K562 (cell line): ENCODE measurements around the gene EEA1.

Source experiments
- CC2D1A ChIP-seq: fragments of 450-650 bp; IDR thresholded peaks from 2 replicates; pipeline ENCODE4 v1.6.1; 2017; ENCODE audit warnings: mild to moderate bottlenecking
- DLX4 ChIP-seq: fragments of 250-450 bp; sonication (Bioruptor Pico); IDR thresholded peaks from 2 replicates; pipeline ENCODE4 v1.6.1; 2021; ENCODE audit warnings: mild to moderate bottlenecking
- EZH2 ChIP-seq: IDR thresholded peaks from 2 replicates; pipeline ENCODE4 v1.6.1; 2012; ENCODE audit warnings: low read depth, mild to moderate bottlenecking, inconsistent platforms, low read length, borderline replicate concordance
- FOXJ3 ChIP-seq: sonication (generic); formaldehyde crosslinking; IDR thresholded peaks from 2 replicates; pipeline ENCODE4 v1.4.0; 2020; ENCODE audit warnings: mild to moderate bottlenecking, missing genetic modification reagents
- JUND ChIP-seq, 2 experiments: IDR thresholded peaks; 2 replicates in 1 of 2; 3 replicates in 1 of 2; pipeline ENCODE4 v1.6.1; 2011; ENCODE audit warnings: borderline replicate concordance in 2 of 2, low read depth in 2 of 2, low read length in 2 of 2, improper control_type of control experiment in 1 of 2, missing biosample characterization in 1 of 2, missing genetic modification characterization in 1 of 2, missing genetic modification reagents in 1 of 2
- MAFK ChIP-seq: IDR thresholded peaks from 2 replicates; pipeline ENCODE4 v1.6.1; 2011; ENCODE audit warnings: low read length, improper control_type of control experiment
- POLR2A ChIP-seq: fragments of 450-650 bp; conservative IDR thresholded peaks from 2 replicates; pipeline ENCODE4 v1.6.1; 2016
- POLR2AphosphoS5 ChIP-seq: IDR thresholded peaks from 2 replicates; pipeline ENCODE4 v1.6.1; 2011; ENCODE audit warnings: mild to moderate bottlenecking, low read depth, low read length, moderate library complexity; ENCODE audit not compliant: control insufficient read depth, insufficient read depth
- RBM22 ChIP-seq: fragments of 200-400 bp; formaldehyde crosslinking; IDR thresholded peaks from 2 replicates; pipeline ENCODE4 v1.6.1; 2018; ENCODE audit warnings: low read length, low read depth; ENCODE audit not compliant: poor library complexity, severe bottlenecking
- ZBTB40 ChIP-seq, 2 experiments: fragments of 450-650 bp in 1 of 2; sonication (generic) in 1 of 2; formaldehyde crosslinking in 1 of 2; IDR thresholded peaks; 2 replicates each; pipeline versions ENCODE4 v1.7.1 to v1.9.0; 2016 to 2022; ENCODE audit warnings: inconsistent platforms in 1 of 2, mild to moderate bottlenecking in 1 of 2, missing genetic modification reagents in 1 of 2
- ZC3H11A ChIP-seq: IDR thresholded peaks from 2 replicates; pipeline ENCODE4 v1.6.1; 2012; ENCODE audit warnings: low read depth, low read length, improper control_type of control experiment
- ZNF449 ChIP-seq: fragments of 250-450 bp; sonication (Bioruptor Pico); IDR thresholded peaks from 2 replicates; pipeline ENCODE4 v1.8.0; 2022; ENCODE audit warnings: moderate library complexity, mild to moderate bottlenecking, inconsistent platforms
- ZNF512 ChIP-seq: IDR thresholded peaks from 2 replicates; pipeline ENCODE4 v1.6.1; 2016; ENCODE audit warnings: missing genetic modification characterization, missing compliant biosample characterization

- no peak for TF ChIP-seq ZC3H11A
- TF ChIP-seq EZH2 = no peak
- TF ChIP-seq POLR2A = no peak
- TF ChIP-seq CC2D1A = no peak
- TF ChIP-seq FOXJ3 = no peak
- no peak for TF ChIP-seq POLR2AphosphoS5
- no peak for TF ChIP-seq ZNF449 (CRISPR knock-in tag)
- no peak for TF ChIP-seq ZNF512 (tag)
- TF ChIP-seq MAFK = no peak
- TF ChIP-seq JUND (IDR thresholded peaks at IDR 0.05; ENCODE audit: borderline replicate concordance, low read depth, low read length) = no peak
- TF ChIP-seq JUND (tag; IDR thresholded peaks at IDR 0.05; ENCODE audit: borderline replicate concordance, low read depth, low read length) = no peak
- TF ChIP-seq ZBTB40 (IDR thresholded peaks at IDR 0.05) = no peak
- no peak for TF ChIP-seq ZBTB40 (CRISPR knock-in tag; IDR thresholded peaks at IDR 0.05)
- no peak for TF ChIP-seq DLX4 (CRISPR knock-in tag)
- TF ChIP-seq RBM22 = no peak
Observed at GRCh38 chr12:92890601-92891106, 38.4 kb downstream of the EEA1 start.
